Brain microvascular endothelial cell (primary cell): ENCODE results near the gene CBX8.

ENCODE experiments used
- DNase-seq: peaks from one replicate; pipeline ENCODE4 v3.0.0-alpha.2; 2020
- H3K27ac ChIP-seq: fragments of 250-450 bp; sonication (Bioruptor Pico); 2 replicates; pipeline ENCODE4 v1.5.1; 2020; ENCODE audit warnings: mild to moderate bottlenecking, moderate library complexity
- H3K27me3 ChIP-seq: fragments of 250-450 bp; sonication (Bioruptor Pico); replicated peaks from 2 replicates; pipeline ENCODE4 v1.5.1; 2020; ENCODE audit warnings: mild to moderate bottlenecking
- H3K36me3 ChIP-seq: fragments of 250-450 bp; sonication (Bioruptor Pico); replicated peaks from 2 replicates; pipeline ENCODE4 v1.5.1; 2020; ENCODE audit warnings: mild to moderate bottlenecking
- H3K4me3 ChIP-seq: 2 replicates; pipeline ENCODE4 v1.5.1; 2011; ENCODE audit warnings: low read depth, mild to moderate bottlenecking, control low read depth, low read length, moderate library complexity
- CTCF ChIP-seq: IDR thresholded peaks from 2 replicates; pipeline ENCODE4 v1.5.1; 2011; ENCODE audit warnings: low read depth, mild to moderate bottlenecking, moderate library complexity, low read length, control low read depth, inconsistent platforms; ENCODE audit errors: missing control alignments
- in situ Hi-C: cut with HindIII; loops from 2 replicates; pipeline ENCODE4 v1.10.0; 2017; ENCODE audit warnings: low sequenced_read_pairs, low pct_ligation_motif_present

Gene CBX8

DNA sequence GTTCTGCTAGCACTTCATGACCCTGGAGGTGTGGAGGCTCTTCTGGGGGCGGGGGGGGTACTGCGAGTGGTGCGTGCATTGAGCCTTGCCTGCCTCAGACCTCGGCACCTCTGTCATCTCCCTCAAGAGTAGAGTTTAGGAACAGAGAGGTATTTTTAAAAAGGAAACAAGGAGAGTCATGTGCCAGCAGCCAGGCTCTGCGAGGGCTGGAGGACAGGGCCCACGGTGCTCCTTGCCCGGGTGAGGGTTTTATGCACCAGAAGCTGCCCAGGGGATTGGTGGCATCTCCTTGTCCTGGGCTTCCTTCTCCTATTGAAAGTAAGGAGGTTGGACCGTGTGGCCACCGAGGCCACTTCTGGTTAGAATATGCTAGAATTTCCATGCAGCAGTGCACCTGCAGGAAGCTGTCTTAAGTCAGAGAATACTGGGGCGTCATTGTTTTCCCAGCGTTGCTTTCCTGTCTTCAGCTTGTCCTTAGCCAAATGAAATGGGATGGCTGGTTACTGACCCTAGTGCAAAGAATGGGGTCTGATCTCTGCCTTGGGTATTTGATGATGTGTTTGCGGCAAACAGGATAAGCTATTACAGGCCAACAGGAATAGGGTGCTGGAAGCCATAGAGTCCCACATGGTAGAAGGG is 15.7 kb downstream of the CBX8 start:
- in situ Hi-C loops = loop anchor here (25.0 kb wide), 1 partner anchor 206 kb away; no protein-coding TSS in a partner anchor
- no peak for TF ChIP-seq CTCF
- Histone ChIP-seq H3K36me3 (no peaks in the 10 kb centered on the region), H3K27ac (no peak overlapping the region), H3K27me3 (peaks cover 10% of the 10 kb centered on the region), H3K4me3 (no peak overlapping the region)
- DNase-seq = no peak

- Histone ChIP-seq H3K27me3 (peaks cover 14% of the 10 kb centered on the region), H3K27ac (no peak overlapping the region), H3K36me3 (no peaks in the 10 kb centered on the region), H3K4me3 (no peak overlapping the region)
- no peak for TF ChIP-seq CTCF
- DNase-seq = no peak
- in situ Hi-C loops = loop anchor here (25.0 kb wide), 1 partner anchor 207 kb away; no protein-coding TSS in a partner anchor
These were observed 17.1 kb downstream of the CBX8 start for GRCh38 chr17:79779661-79780365.

DNA sequence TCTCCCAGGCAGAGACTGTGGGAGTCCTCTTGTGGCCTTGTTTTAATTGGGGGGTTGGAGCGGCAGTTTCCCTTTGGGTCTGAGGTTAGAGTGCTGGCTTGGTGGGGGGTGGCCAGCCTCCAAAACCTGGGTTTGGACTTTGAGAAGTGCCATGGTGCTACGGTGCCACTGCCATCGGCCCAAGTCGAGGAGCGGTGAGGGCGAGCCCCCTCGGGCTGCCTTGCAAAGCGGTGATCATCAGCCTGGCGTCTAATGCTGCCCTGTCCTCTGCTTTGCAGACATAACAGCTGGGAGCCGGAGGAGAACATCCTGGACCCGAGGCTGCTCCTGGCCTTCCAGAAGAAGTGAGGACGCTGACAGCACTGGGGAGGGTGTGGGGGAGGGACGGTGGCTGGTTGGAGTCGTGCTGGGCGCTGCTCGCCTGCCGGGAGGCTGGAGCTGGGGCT is 17.8 kb downstream of the CBX8 start:
- peak overlapping the region; percentile 58 for H3K4me3 ChIP-seq
- no peak for TF ChIP-seq CTCF
- DNase-seq = no peak
- H3K36me3 ChIP-seq = no peaks in the 10 kb centered on the region
- H3K27me3 ChIP-seq = peaks cover 16% of the 10 kb centered on the region
- H3K27ac ChIP-seq = no peak overlapping the region
- in situ Hi-C loops = loop anchor here (25.0 kb wide), 1 partner anchor 208 kb away; no protein-coding TSS in a partner anchor

GRCh38 chr17:79778504-79779083 is 18.3 kb downstream of the CBX8 start:
- in situ Hi-C loops = loop anchor here (25.0 kb wide), 1 partner anchor 209 kb away; no protein-coding TSS in a partner anchor
- Histone ChIP-seq H3K27me3 (peaks cover 16% of the 10 kb centered on the region), H3K4me3 (peak overlapping the region; percentile 58), H3K36me3 (no peaks in the 10 kb centered on the region), H3K27ac (no peak overlapping the region)
- no peak for TF ChIP-seq CTCF
- DNase-seq = no peak

- Histone ChIP-seq H3K4me3 (peak within 1 kb of the TSS; percentile 58), H3K36me3 (no peaks in the 10 kb centered on the region), H3K27ac (no peak within 1 kb of the TSS), H3K27me3 (peaks cover 20% of the 10 kb centered on the region)
- DNase-seq = peak; percentile 34
- no peak for TF ChIP-seq CTCF
- in situ Hi-C loops = loop anchor here (25.0 kb wide), 1 partner anchor 209 kb away; no protein-coding TSS in a partner anchor
These were observed 18.9 kb downstream of the CBX8 start, which contains the start of gene CBX2 for GRCh38 chr17:79777894-79778503. TSS of gene CBX2 (plus strand) at chr17:79778148. CDS start at chr17:79778236, 88 bp downstream.
